Psoas muscle (tissue), 8 donors: Measurements from ENCODE around the gene DEPDC5. TPM values are rescaled to one million over a fixed set of nuclear protein-coding genes. Genes with fewer than 3 reads are reported as not detected.

ENCODE experiments used
- ATAC-seq, 4 donors: fragments of 200-7000 bp; cut with Tn5 transposase; one replicate each; pipeline ENCODE4 v1.9.1; 2020; ENCODE audit warnings: moderate library complexity in 3 of 4, mild to moderate bottlenecking in 2 of 4
- DNase-seq, 2 donors: peaks; one replicate each; pipeline ENCODE4 v3.0.0-alpha.2; 2020
- H3K27ac ChIP-seq: fragments of 200-600 bp; one replicate; pipeline ENCODE4 v1.8.0; 2022
- H3K27me3 ChIP-seq, 3 donors: fragments of 200-600 bp in 1 of 3; one replicate each; pipeline versions ENCODE4 v1.6.1 to v1.8.0; 2013 to 2022; ENCODE audit warnings: low read length in 2 of 3, mild to moderate bottlenecking in 2 of 3, moderate library complexity in 1 of 3; ENCODE audit not compliant: insufficient read depth in 3 of 3
- H3K36me3 ChIP-seq, 2 donors: fragments of 200-600 bp in 1 of 2; one replicate each; pipeline versions ENCODE4 v1.6.1 to v1.8.0; 2013 to 2022; ENCODE audit warnings: low read depth in 1 of 2, mild to moderate bottlenecking in 1 of 2, moderate library complexity in 1 of 2; ENCODE audit not compliant: insufficient read depth in 1 of 2
- H3K4me1 ChIP-seq: fragments of 200-600 bp; one replicate; pipeline ENCODE4 v1.8.0; 2022
- H3K4me3 ChIP-seq: fragments of 200-600 bp; one replicate; pipeline ENCODE4 v1.8.0; 2022; ENCODE audit warnings: mild to moderate bottlenecking
- H3K9me3 ChIP-seq: fragments of 200-600 bp; one replicate; pipeline ENCODE4 v1.8.0; 2022
- WGBS, 3 donors: extraction: QIAGEN DNeasy Blood & Tissue Kit; methylation state at CpG; one replicate each; pipeline versions ENCODE4 v1.1.6 to v1.1.7; 2013; 5-methylcytosine and 5-hydroxymethylcytosine counted together
- intact Hi-C, 2 donors: fragments of 100-400 bp; cut with DNase I; formaldehyde crosslinking; loops; one replicate each; pipeline versions ENCODE4 v1.11.0 to v1.14.2; 2022
- polyA plus RNA-seq, 3 donors: library from polyadenylated mRNA; stranded (reverse); fragments of 200-250 nt; gene quantifications; one replicate each; pipeline ENCODE4 v1.2.3, GENCODE V29; 2013
- total RNA-seq, 4 donors: library from RNA; stranded (reverse); fragmentation: NEBNext Ultra II Directional in 2 of 4; extraction: Animal tissue kit (Norgen Biotek cat#: 25700) in 2 of 4; gene quantifications; one replicate each; pipeline versions ENCODE4 v1.2.1 to v1.2.4, GENCODE V29; 2021 to 2023
- TF ChIP-seq, protein P1 (sequence below): fragments of 200-600 bp; IDR thresholded peaks from one replicate; pipeline ENCODE4 v1.8.0; 2022; ENCODE audit warnings: antibody characterized with exemption
- donor health status: healthy with polysubstance abuse.
- donor health status: DM: no; HTN: no; CAD: no; lungs with moderate emphysema.
- donor health status: Bipolar disorder and iron deficiency.
- donor health status: healthy.
- donor health status: DM: yes; HTN: yes; CAD: no.
- donor health status: DM: no; HTN: no; CAD: no.
- donor health status: DM: no; HTN: no; CAD: no.
- donor health status: DM: yes; HTN: yes; CAD: no.

DEPDC5 gene
- total and polyA plus RNA-seq, 7 donors: 6.3 to 15.6 (median 9.1) TPM

DNA sequence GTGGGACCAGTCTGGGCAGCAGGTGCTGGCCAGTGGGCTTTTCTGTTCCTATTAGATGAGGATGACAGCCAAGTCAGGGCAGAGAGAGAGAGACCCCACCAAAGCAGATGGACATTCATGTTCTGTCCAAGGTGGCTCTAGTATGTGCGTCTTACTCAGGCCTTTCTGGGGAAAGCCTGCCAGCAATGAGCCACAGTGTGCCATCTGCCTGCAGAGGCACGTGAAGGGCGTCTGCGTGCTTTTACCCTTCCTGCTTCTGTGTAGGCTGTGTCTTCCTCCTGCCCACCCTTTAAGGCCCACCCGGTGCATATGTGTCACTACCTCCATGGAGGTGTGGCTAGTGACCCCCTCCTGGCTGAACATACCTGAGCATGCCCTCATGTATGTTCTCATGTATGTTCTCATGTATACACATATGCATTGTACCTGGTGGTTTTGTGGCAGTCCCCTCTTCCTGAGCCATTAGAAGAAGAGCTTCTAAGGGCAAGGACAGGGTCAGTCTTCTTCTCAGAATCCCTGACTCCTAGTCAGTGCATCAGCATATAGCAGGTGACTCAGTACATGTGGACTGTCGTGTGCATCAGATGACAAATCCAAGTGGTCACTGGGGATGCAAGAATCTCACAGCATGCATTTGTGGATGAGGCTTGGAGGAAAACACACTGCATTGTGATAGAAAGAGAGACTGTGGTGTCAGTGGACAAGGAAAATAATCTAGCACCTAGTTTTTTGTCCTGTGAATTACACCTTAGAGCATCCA, 100.1 kb downstream of the DEPDC5 start:
- TF ChIP-seq, protein P1, sequence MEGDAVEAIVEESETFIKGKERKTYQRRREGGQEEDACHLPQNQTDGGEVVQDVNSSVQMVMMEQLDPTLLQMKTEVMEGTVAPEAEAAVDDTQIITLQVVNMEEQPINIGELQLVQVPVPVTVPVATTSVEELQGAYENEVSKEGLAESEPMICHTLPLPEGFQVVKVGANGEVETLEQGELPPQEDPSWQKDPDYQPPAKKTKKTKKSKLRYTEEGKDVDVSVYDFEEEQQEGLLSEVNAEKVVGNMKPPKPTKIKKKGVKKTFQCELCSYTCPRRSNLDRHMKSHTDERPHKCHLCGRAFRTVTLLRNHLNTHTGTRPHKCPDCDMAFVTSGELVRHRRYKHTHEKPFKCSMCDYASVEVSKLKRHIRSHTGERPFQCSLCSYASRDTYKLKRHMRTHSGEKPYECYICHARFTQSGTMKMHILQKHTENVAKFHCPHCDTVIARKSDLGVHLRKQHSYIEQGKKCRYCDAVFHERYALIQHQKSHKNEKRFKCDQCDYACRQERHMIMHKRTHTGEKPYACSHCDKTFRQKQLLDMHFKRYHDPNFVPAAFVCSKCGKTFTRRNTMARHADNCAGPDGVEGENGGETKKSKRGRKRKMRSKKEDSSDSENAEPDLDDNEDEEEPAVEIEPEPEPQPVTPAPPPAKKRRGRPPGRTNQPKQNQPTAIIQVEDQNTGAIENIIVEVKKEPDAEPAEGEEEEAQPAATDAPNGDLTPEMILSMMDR: no peak
- ATAC-seq (no peak), DNase-seq (no peak)
- Histone ChIP-seq H3K9me3 (no peaks in the 10 kb centered on the region), H3K4me3 (no peak overlapping the region), H3K27ac (no peak overlapping the region), H3K27me3 (no peaks in the 10 kb centered on the region), H3K4me1 (peaks cover 13% of the 10 kb centered on the region), H3K36me3 (peaks cover 0 to 45% of the 10 kb centered on the region in 2 donors)
- 75 to 92% (median 88%) methylated on average over 6 of the region's 6 CpGs for WGBS, 3 donors
- intact Hi-C loops: no loop called here

DNA sequence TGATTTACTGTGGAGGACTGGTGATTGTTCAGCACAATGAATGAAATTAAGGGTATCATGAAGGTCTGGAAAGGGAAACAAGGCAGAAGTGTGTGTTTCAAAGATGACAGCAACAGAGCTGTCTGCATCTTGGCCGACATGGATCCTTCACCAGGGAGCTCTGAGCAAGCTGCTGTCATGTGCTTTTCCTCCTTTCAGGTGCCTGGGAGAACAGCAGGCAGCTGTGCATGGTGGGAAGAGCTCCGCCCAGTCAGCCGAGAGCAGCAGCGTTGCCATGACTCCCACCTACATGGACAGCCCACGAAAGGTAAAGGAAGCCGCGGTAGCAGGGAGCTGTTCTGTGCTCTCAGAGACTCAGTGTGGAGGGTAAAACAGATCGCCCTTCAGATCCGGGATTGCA, 103.4 kb downstream of the DEPDC5 start:
- ATAC-seq: no peak
- Histone ChIP-seq H3K4me3 (no peak overlapping the region), H3K4me1 (no peaks in the 10 kb centered on the region), H3K27ac (no peak overlapping the region), H3K36me3 (peaks cover 0 to 43% of the 10 kb centered on the region in 2 donors), H3K9me3 (no peaks in the 10 kb centered on the region), H3K27me3 (no peaks in the 10 kb centered on the region)
- DNase-seq: no peak
- intact Hi-C loops: no loop called here
- TF ChIP-seq, protein P1: no peak
- WGBS, 3 donors: 65 to 72% (median 68%) methylated on average over 9 of the region's 9 CpGs

DNA sequence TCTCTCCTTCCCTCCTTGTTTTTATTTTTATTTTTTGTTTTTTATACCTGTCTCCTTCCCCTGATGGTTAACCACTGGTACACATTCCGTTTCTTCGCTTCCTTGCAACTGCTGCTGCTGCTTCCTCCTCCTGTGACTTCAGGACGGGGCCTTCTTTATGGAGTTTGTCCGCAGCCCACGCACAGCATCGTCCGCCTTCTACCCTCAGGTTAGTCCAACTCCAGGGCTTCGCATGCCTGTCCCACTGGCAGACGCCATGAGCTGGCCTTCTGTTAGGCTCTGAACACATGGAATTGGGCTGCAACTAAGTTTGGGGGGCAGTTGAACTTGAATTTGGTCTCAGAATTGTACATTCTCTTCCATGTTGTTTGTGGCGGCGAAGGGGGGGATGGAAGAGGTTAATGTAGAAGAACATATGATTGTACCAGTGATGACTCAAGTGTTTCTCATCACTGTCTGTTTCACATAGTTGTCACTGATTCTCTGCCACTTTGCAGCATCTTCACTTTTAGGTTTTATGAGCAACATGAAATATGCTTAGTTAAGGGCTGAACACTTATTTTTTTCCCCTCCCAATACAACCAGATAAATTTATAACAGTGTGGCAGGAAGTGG, 107.5 kb downstream of the DEPDC5 start:
- no peak overlapping the region for H3K27ac ChIP-seq
- 96 to 97% (median 97%) methylated on average over 11 of the region's 11 CpGs for WGBS, 3 donors
- TF ChIP-seq, protein P1: no peak
- no peaks in the 10 kb centered on the region for H3K9me3 ChIP-seq
- H3K4me3 ChIP-seq: no peak overlapping the region
- DNase-seq (no peak), ATAC-seq (no peak)
- H3K36me3 ChIP-seq: peaks cover 0 to 36% of the 10 kb centered on the region in 2 donors
- H3K27me3 ChIP-seq: no peaks in the 10 kb centered on the region
- intact Hi-C loops: no loop called here
- no peaks in the 10 kb centered on the region for H3K4me1 ChIP-seq

DNA sequence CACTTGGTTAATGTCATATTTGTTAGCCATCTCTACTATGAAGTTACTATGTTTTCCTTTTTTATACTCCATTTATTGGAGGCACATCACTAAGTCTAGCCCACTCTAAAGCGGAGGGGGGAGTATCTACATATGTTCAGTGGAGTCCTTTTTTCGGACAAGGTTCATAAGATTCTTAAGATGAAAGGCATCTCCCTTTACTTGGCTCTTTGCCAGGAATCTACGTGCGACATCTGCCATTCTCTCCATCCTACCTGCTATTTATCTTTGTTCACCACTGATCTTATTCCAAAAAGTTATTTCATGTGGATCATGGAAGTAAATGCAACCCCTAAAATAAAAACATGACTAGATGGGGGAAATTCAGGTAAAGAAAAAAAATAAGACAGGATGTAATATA, 113.1 kb downstream of the DEPDC5 start:
- Histone ChIP-seq H3K4me3 (no peak overlapping the region), H3K27me3 (no peaks in the 10 kb centered on the region), H3K4me1 (no peaks in the 10 kb centered on the region), H3K9me3 (no peaks in the 10 kb centered on the region), H3K27ac (no peak overlapping the region), H3K36me3 (peaks cover 0 to 22% of the 10 kb centered on the region in 2 donors)
- intact Hi-C loops: no loop called here
- ATAC-seq: no peak
- DNase-seq: no peak
- WGBS, 3 donors: 66 to 89% (median 78%) methylated on average over 4 of the region's 4 CpGs
- TF ChIP-seq, protein P1: no peak
